HG02678 (cell line): ENCODE data around the gene PDZD7.
"Not testable (repeated sequence)": the region's sequence is repeated elsewhere in the genome, so short reads cannot be mapped to it uniquely, and the experiment has no call there.

Experiments used
- ATAC-seq: cut with Tn5 transposase; IDR thresholded peaks from one replicate; pipeline ENCODE4 v1.9.1; 2021; ENCODE audit warnings: mild to moderate bottlenecking, moderate library complexity; ENCODE audit not compliant: unreplicated experiment

The PDZD7 gene

GRCh38 chr10:100985336-100985735, 45.6 kb downstream of the PDZD7 start:
- no peak for ATAC-seq

GRCh38 chr10:100984672-100985177, 46.2 kb downstream of the PDZD7 start:
- ATAC-seq = no peak

- no peak for ATAC-seq
Observed at GRCh38 chr10:100983868-100984671, 46.9 kb downstream of the PDZD7 start.

GRCh38 chr10:100982916-100983830, 47.8 kb downstream of the PDZD7 start:
- no peak for ATAC-seq

- ATAC-seq = no peak
Observed at GRCh38 chr10:100981178-100981772, 49.7 kb downstream of the PDZD7 start.

GRCh38 chr10:100980711-100981110, 50.2 kb downstream of the PDZD7 start:
- ATAC-seq = no peak

- ATAC-seq = no peak
Observed at GRCh38 chr10:100980311-100980710, 50.6 kb downstream of the PDZD7 start.

- ATAC-seq = no peak
Observed at GRCh38 chr10:100979791-100980272, 51.1 kb downstream of the PDZD7 start.

GRCh38 chr10:100978901-100979195, 52.1 kb downstream of the PDZD7 start:
- ATAC-seq = no peak

GRCh38 chr10:100978121-100978900, 52.6 kb downstream of the PDZD7 start:
- no peak for ATAC-seq

- ATAC-seq = no peak
Observed at GRCh38 chr10:100977436-100977835, 53.5 kb downstream of the PDZD7 start.

GRCh38 chr10:100976906-100977305, 54.0 kb downstream of the PDZD7 start:
- no peak for ATAC-seq

GRCh38 chr10:100975397-100975796, 55.5 kb downstream of the PDZD7 start:
- not testable (repeated sequence) for ATAC-seq

GRCh38 chr10:100972904-100973535, 57.9 kb downstream of the PDZD7 start:
- no peak for ATAC-seq

GRCh38 chr10:100972115-100972903, 58.6 kb downstream of the PDZD7 start:
- ATAC-seq = no peak

- ATAC-seq = no peak
Observed at GRCh38 chr10:100970914-100971811, 59.8 kb downstream of the PDZD7 start.

- no peak for ATAC-seq
Observed at GRCh38 chr10:100970076-100970913, 60.6 kb downstream of the PDZD7 start.
